Esophagus muscularis mucosa (tissue), 3 donors: ENCODE data around the gene TEKT4.
"Not testable (repeated sequence)": the region's sequence is repeated elsewhere in the genome, so short reads cannot be mapped to it uniquely, and the experiment has no call there.

Experiments
- CTCF ChIP-seq, 3 experiments: fragments of 200-600 bp in 2 of 3; fragments of 450-650 bp in 1 of 3; sonication (generic) in 2 of 3; IDR thresholded peaks; one replicate each; pipeline ENCODE4 v1.5.1; 2017 to 2019; ENCODE audit warnings: antibody characterized with exemption in 3 of 3, mild to moderate bottlenecking in 2 of 3, moderate library complexity in 1 of 3
- POLR2A ChIP-seq: fragments of 450-650 bp; IDR thresholded peaks from one replicate; pipeline ENCODE4 v1.6.1; 2017; ENCODE audit warnings: antibody characterized with exemption, moderate library complexity, mild to moderate bottlenecking, low read depth
- POLR2AphosphoS5 ChIP-seq, 2 donors: sonication (generic); formaldehyde crosslinking; IDR thresholded peaks; one replicate each; pipeline ENCODE4 v1.6.1; 2017; ENCODE audit warnings: antibody characterized with exemption in 2 of 2

- TF ChIP-seq POLR2A; CTCF (IDR thresholded peaks at IDR 0.05); POLR2AphosphoS5 (IDR thresholded peaks at IDR 0.05): not testable (repeated sequence)
These were observed 35.7 kb downstream of the TEKT4 start for GRCh38 chr2:94906976-94907375.
